ENCODE measurements around the gene DISP3.

DNA sequence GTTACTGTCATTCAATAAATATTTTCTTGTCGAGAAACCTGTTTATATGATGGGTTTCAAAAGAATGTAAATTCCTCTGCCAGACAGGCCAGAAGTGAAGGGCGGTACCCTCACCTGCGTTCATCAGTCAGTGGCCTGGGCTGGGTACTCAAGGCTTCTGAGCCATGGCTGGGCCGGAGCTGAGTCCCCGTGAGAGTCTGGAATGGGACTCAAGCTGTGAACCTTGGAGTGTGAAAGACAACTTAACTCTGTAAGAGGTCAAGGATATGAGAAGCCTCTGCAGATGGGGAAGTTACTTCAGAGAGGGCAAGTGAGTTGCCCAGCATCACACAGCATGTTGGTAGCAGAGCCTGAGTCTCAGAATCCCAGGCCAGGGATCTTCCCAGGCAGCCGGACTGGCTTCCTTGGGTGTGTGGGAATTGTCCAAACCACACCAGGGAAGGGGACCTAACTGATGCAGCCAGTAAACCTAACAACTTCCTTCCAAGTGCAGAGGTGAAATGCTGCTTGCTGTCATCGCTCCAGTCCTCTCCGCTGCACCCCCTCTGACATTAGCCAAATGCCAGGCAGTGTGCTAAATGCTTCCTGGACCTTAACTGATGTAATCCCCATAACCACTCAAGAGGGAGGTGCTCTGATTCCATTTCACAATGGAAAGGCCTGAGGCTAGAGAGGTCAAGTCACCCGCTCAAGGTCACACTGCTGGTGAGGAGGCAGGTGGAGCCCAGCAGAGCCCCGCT lies 4.8 kb downstream of the DISP3 start:
- TF ChIP-seq, protein P1, sequence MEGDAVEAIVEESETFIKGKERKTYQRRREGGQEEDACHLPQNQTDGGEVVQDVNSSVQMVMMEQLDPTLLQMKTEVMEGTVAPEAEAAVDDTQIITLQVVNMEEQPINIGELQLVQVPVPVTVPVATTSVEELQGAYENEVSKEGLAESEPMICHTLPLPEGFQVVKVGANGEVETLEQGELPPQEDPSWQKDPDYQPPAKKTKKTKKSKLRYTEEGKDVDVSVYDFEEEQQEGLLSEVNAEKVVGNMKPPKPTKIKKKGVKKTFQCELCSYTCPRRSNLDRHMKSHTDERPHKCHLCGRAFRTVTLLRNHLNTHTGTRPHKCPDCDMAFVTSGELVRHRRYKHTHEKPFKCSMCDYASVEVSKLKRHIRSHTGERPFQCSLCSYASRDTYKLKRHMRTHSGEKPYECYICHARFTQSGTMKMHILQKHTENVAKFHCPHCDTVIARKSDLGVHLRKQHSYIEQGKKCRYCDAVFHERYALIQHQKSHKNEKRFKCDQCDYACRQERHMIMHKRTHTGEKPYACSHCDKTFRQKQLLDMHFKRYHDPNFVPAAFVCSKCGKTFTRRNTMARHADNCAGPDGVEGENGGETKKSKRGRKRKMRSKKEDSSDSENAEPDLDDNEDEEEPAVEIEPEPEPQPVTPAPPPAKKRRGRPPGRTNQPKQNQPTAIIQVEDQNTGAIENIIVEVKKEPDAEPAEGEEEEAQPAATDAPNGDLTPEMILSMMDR (IDR thresholded peaks at IDR 0.05) = no peak
- TF ChIP-seq POLR2A (IDR thresholded peaks at IDR 0.05) = no peak
